GM18499 (cell line): ENCODE results near the gene OR7C1.
"Not testable (repeated sequence)": the region's sequence is repeated elsewhere in the genome, so short reads cannot be mapped to it uniquely, and the experiment has no call there.

ENCODE experiments used
- ATAC-seq: cut with Tn5 transposase; IDR thresholded peaks from one replicate; pipeline ENCODE4 v1.9.1; 2021; ENCODE audit warnings: moderate number of reproducible peaks; ENCODE audit not compliant: insufficient read depth, unreplicated experiment

OR7C1 gene

DNA sequence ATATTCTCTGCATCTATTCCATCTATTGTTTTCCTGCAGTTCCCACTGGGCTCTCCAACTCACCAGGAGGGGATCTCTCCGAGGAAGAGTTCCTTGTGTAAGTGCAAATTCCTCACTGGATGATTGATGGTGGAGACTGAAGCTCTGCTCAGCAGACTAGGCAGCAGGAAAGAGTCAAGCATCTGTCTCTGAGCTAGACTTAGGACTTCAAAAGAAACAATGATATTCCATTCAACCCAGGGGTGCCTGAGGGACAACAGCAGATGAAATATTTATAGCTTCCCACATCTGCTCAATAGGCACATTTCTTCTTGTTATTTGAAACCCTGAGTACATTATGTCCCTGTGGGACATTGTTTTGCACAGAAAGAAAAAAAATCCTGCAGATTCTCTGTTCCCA, at the start of gene OR7C1, which contains the start of gene OR7A5:
OR7C1 (minus strand) TSS at position 175 of the 400 bp plus-strand sequence. CDS start 35,049 bp downstream, outside the sequence.
OR7A5 (minus strand) TSS at position 175 of the 400 bp plus-strand sequence. CDS start 6,944 bp downstream, outside the sequence.
- ATAC-seq, result no peak

DNA sequence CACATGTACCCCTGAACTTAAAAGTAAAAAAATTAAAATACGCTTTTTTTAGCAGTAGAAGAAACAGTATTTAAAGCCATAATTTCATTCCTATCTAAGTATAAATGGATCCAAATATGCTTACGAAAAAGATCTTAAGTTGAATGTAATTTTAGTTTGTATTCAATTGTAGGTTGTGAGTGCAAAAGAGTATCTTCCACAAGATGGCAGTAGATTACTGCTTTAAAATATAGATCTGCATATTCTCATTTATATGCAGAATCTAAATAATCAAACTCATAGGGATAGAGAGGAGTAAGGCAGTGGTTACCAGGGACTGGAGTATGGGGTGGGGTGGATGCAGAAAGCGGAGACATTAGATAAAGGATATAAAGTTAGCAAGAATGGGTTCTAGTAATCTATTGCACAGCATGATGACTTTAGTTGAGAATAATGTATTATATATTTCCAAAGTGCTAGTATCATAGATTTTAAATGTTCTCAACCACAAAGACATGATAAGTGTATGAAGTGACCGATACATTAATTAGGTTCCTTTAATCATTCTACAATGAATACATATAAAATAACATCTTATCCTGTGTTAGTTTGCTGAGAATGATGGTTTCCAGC, 36.7 kb upstream of the OR7C1 start:
- no peak for ATAC-seq

DNA sequence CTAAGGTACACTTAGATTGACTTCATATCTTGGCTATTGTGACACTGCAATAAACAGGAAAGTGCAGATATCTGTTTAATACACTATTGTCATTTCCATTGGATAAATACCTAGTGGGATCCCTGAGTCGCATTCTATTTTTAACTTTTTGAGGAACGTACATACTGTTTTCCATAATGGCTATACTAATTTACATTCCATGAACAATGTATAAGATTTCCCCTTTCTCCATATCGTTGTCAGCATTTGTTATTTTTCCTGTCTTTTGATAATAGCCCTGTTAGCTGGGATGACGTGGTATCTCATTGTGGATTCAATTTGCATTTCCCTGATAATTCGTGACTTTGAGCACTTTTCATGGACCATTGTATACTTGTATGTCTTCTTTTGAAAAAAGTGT, 33.5 kb upstream of the OR7C1 start:
- no peak for ATAC-seq

DNA sequence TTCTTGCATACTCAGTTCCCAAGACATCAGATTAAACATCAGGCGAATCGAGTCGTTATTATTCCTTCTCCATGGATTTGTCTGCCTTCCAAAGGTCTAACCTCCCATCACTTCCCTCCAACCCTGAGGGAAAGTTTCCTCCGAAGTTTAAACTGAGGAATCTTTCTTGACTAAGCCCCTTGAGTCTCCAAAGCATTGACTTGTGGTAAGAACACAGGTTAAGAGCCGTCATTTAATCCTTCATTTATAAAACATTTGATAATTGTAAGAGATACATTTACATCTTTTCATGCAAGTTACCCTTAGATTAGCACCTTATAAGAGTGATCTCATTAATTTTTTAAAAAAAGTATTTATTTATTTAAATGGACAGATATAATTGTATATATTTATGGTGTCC, 13.8 kb upstream of the OR7C1 start, which contains the start of gene OR7A10:
OR7A10 (minus strand) TSS at position 101 of the 400 bp plus-strand sequence. CDS start 7,045 bp downstream, outside the sequence.
- ATAC-seq, result no peak

DNA sequence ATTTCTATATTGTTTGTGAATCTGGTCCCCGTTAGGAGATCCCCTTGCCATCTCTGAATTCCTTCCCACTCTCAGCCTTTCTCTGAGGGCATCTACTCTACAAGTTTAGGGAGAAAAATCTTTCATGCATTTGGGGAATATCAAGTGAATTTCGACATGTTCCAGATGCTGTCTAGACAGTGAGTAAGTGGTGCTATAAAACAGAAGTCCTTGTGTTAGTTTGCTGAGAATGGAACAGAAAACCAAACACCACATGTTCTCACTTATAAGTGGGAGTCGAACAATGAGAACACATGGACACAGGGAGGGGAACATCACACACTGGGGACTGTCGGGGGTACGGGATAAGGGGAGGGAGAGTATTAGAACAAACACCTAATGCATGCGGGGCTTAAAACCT, 8.6 kb upstream of the OR7C1 start:
- no peak for ATAC-seq

DNA sequence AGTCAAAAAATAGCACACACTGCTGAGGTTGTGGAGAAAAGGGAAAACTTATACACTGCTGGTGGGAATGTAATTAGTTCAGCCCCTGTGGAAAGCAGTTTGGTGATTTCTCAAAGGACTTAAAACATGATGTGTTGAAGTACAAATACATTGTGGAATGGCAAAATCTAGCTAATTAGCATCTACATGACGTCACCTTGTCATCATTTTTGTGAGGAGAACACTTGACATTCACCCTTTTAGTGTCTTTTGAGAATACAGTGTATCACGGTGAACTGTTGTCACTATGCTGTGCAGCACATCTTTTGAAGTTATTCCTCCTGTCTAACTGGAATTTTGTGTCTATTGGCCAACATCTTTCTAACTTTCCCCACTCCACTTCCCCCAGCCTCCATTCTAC, 8.2 kb upstream of the OR7C1 start:
- ATAC-seq, result no peak

DNA sequence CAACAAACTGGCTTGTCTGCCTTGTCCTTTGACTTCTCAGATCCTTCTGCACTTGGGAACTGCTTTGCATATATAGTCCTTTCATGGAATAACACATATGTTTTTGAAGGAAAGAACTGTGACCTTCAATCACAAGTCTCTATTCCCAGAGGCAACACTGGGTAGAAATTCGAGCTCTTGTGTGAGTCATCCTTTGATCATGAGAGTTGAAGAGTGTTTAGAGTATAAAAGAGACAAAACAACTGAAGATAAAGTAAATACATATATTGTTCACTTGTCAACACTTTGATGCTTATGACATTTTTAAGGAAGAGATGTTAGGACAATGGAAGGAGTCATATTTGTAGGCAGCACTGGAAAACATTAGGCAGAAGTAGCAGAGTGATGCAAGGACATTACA, 5.2 kb upstream of the OR7C1 start:
- no peak for ATAC-seq

DNA sequence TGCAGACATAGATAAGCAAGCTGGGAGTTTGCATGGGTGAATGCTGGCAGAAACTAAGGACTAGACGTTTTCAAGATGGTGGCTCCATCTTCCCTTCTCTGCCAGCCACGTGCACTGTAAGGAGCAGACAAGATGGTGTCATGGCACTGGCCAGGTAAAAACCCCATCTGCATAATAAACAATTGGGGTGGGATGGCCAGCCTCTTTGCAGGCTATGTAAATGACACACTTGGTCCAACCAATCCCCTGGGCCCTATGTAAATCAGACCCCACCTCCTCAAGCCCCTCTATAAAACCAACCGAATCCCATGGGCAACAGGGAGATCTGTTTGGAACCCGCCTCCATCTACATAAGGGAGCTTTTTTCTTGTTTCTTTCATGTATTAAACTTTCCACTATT, 2.4 kb upstream of the OR7C1 start:
- ATAC-seq, result no peak

DNA sequence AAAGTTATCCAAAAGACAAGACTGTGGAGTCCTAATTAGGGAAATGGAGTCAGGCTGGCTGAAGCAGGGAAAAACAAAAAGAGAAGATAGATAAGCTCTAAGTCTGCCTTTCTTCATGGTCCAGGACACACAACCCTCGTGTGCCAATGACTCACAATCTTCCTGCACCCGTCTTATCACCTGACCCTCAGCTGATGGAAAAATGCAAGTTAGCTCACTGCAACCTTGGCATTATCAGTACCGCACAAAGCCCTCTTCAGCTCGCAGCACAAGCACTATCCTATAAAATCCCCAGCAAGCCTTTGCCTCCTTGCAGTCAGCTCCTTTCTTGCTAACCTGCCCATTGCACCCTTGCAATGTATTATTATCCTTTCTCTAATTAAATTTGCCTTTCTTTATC, 4.3 kb downstream of the OR7C1 start:
- ATAC-seq, result no peak

DNA sequence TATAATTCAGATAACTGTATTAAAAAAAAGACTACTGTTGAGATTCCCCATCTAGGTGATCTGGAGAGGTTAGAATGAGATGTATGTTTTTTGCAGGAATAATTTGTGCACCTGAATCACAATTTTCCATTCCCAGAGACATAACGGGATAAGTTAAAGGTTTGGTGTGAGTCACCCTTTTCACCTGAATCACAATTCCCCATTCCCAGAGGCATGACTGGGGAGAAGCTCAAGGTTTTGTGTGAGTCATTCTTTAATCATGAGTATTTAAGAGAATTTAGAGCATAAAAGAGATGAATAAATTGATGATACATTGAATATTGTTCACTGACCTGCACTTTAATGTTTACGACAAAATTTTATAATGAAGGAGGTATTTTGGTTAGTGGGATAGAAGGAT, 9.0 kb downstream of the OR7C1 start:
- no peak for ATAC-seq

DNA sequence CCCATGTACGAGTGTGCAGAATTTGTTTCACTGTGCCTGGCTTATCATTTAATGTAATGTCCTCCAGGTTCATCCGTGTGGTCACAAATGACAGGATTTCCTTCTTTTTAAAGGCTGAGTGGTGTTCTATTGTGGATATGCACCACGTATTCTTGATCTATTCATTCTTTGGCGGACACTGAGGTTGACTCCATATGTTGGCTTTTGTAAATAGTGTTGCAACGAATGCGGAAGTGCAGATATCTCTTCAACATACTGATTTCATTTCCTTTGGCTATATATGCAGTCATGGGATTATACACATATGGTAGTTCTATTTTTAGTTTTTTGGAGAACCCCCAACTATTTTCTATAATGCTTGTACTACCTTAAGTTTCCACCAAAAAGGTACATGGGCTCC, 13.0 kb downstream of the OR7C1 start:
- ATAC-seq, result no peak

DNA sequence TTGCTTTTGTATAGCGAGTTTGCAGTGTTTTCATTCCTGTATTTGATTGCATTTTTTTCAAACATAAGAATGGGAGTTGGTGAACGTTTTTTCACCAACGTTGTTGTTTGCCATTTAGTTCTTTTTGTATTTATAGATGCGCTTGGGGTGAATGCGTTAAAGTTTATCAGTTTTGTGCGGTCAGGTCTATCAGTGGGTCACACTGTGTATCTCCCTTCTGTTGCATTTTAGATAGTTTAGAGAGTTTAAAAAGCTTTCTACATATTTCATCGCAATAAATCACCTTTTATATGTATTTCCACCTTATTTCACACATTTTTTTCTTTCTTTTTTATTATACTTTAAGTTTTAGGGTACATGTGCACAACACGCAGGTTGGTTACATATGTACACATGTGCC, 16.4 kb downstream of the OR7C1 start:
- no peak for ATAC-seq

DNA sequence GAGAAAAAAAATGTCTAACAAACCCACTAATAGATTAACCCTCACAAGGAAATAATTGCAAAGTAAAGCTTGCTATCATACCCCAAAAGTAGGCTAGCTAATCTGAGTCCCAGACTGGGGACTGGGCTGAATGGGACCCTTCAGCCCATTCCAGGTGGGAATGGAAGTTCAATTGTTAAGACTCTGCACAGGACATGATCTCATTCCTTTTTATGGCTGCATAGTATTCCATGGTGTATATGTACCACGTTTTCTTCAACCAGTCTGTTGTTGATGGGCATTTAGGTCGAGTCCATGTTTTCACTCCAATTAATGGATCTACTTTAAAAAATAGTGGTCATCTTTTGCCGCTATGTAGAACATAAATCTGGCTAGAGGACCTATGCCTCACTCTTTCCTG, 17.9 kb downstream of the OR7C1 start:
- no peak for ATAC-seq

DNA sequence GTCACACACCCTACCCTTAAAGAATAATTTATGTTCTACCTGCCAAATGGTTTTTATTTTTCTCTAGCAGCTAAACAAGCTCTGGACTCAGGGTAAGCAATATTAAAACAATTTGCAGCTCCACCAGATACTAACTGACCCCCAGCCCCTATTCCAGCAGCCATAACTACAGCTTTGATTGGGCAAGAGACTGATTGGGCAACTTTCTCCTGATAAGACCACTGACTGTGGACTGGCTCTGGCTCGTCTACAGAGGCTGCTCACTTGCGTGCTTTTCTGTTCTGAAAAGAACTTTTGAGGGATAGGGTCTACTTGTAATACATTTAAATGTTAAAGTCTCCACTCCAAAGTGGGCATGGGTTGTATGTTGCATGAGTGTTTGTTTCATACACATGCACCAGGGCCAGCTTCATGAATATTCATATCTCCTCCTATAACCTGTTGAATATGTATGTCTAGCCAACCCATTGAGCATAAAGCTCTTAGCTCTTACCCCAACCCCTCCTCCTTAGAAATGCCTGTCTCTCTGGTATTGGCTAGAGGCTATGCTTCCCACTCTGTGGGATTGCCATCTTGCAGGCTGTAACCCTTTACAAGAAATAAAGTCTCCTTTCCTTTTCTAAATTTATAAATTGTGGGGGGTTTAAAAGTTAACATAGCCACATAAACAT, 19.9 kb downstream of the OR7C1 start:
- no peak for ATAC-seq

DNA sequence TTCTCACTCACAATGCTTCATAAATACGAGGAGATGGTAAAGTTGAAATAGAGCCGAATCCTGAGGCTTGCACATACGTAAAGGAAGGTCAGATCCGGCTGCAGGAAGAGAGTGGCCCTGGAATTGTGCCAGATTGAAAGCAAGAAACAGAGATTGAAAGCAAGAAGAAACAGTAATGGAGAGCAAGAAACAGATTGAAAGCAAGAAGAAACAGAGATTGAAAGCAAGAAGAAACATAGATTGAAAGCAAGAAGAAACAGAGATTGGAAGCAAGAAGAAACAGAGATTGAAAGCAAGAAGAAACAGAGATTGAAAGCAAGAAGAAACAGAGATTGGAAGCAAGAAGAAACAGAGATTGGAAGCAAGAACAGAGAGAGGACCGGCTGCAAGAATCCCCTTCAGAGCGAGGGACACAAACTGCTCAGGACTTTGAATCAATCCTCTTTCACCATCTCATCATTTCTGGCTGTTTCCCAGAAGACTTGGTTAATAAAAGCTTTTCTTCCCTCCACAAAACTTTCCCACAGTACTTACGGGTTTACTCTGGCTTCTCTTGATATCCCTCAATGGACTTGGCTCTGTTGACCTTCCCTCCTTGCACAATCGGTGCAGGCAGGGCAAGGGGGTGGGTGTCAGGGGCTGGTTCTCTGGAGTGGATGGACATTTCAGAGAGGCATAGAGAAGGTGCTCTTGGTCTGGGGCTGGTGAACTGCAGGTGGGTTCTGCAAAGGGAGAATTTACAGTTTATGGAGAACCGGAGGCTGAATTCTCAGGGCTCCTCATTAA, 25.5 kb downstream of the OR7C1 start:
- no peak for ATAC-seq

DNA sequence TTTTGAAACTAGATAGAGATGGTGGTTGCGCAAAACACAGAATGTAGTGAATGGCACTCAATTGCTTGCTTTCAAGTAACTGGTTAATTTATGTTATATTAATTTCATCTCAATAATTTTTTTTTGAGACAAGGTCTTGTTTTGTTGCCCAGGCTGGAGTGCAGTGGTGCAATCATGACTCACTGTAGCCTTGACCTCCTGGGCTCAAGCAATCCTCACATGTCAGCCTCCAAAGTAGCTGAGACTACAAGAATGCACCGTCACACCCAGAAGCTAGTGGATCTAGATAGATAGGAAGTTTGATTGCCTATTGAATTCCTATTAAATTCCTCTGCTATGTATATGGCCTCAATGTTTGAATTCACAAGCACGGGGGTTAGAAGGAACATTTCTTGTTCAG, 30.2 kb downstream of the OR7C1 start:
- no peak for ATAC-seq

DNA sequence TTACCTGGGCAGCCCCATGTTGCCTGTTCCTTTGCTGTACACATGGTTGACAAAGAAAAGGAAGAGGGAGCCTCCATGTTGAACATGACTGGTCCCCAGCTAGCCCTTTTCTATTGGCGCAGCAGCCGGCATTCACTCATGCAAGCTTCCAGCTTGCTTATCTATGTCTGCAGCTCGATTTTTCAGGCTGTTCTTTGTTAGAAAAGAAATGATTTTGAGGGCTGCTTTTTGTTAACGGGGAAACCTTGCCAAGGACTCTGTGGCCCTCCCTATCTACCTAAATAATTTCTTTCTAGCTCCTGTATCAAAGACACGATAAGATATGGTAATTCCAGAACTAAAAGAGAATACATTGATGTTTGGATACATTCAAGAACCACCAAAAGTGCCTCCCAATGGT, 36.2 kb downstream of the OR7C1 start:
- no peak for ATAC-seq

DNA sequence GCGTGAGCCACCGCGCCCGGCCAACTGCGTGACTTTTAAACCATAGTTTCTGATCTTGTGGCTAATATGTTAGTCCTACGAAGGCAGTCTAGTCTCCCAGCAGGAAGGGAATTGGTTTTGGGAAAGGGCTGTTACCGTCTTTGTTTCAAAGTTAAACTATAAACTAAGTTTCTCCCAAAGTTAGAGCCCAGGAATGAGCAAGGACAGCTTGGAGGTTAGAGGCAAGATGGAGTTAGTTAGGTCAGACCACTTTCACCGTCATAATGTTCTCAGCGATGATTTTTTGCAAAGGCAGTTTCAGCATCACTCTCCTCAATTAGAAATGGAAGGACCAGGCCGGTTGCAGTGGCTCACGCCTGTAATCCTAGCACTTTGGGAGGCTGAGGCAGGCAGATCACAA, 39.0 kb downstream of the OR7C1 start:
- no peak for ATAC-seq

DNA sequence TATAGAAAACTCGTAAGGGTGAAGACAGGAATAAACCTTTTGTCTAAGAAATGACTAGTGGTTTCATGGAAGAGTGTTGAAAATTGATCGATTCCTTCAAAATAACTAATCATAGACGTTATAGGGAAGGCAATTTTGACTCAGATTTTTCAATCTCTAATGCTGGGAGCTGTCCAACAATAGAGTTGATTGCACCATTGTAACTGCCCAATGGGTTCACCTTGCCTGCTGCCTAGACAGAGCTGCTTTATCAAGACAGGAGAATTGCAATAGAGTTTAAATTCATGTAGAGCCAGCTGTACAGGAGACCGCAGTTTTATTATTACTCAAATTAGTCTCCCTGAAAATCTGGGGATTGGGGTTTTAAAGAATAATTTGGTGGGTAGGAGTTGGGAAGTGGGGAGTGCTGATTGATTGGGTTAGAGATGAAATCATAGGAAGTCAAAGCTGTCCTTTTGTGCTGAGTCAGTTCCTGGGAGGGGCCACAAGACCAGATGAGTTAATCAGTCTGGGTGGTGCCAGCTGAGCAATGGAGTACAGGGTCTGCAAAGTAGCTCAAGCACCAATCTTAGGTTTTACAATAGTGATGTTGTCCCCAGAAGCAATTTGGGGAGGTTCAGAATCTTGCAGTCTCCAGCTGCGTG, 39.8 kb downstream of the OR7C1 start:
- ATAC-seq, result no peak

DNA sequence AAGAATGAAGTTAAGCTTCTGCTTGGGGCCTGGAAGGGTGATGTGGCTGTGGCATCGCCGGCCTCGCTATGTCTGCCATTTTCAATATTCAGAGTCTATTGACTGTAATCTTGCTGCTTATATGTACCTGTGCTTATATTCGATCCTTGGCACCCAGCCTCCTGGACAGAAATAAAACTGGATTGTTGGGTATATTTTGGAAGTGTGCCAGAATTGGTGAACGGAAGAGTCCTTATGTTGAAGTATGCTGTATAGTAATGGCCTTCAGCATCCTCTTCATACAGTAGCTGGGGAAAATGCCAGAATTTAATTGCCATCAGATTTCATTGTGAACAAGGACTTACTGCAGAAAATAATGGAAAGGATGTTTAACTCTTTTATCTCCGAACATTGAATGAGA, 42.7 kb downstream of the OR7C1 start:
- ATAC-seq, result not testable (repeated sequence)

DNA sequence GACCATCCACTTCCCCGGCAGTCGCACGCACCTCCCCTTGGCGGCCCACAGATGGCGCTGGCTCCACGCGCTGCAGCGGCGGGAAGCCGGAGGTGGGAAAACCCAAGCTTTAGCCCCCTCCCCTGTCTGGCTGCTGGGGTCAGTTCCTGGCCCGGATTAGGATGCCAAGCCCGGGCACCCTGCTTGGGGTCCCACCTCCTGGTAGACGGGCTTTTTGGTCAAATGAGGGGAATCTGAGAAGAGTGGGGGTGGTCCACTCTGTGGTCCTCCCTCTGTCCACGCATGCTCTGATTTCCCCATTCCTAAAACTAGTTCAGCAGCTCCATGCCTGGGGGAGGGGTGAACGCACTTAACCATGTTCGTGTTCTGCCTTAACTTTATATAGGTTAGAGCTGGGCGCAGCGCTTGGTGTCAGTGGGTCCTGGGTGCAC, 48.5 kb downstream of the OR7C1 start:
- ATAC-seq, result no peak
